ENCODE results near the gene XPO6.
A peak's percentile ranks its signal among the peaks of the same experiment; 100 is the strongest.

XPO6 gene

GRCh38 chr16:28096983-28097899 is 114.5 kb downstream of the XPO6 start:
- no peak for DNase-seq (ENCODE audit: low read depth)
- H3K4me3 ChIP-seq (ENCODE audit: low read length), result no peak overlapping the region

GRCh38 chr16:28093385-28093725 is 118.4 kb downstream of the XPO6 start:
- DNase-seq (ENCODE audit: low read depth), result no peak
- no peak overlapping the region for H3K4me3 ChIP-seq (ENCODE audit: low read length)
- TF ChIP-seq, protein P1, sequence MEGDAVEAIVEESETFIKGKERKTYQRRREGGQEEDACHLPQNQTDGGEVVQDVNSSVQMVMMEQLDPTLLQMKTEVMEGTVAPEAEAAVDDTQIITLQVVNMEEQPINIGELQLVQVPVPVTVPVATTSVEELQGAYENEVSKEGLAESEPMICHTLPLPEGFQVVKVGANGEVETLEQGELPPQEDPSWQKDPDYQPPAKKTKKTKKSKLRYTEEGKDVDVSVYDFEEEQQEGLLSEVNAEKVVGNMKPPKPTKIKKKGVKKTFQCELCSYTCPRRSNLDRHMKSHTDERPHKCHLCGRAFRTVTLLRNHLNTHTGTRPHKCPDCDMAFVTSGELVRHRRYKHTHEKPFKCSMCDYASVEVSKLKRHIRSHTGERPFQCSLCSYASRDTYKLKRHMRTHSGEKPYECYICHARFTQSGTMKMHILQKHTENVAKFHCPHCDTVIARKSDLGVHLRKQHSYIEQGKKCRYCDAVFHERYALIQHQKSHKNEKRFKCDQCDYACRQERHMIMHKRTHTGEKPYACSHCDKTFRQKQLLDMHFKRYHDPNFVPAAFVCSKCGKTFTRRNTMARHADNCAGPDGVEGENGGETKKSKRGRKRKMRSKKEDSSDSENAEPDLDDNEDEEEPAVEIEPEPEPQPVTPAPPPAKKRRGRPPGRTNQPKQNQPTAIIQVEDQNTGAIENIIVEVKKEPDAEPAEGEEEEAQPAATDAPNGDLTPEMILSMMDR (conservative IDR thresholded peaks at IDR 0.05; ENCODE audit: low read length), result no peak

More at GRCh38 chr16:28096983-28097899, 114.5 kb downstream of the XPO6 start:
- TF ChIP-seq, protein P1 (conservative IDR thresholded peaks at IDR 0.05; ENCODE audit: low read length), result no peak

GRCh38 chr16:28092721-28093384 is 118.9 kb downstream of the XPO6 start:
- H3K4me3 ChIP-seq (ENCODE audit: low read length), result no peak overlapping the region
- TF ChIP-seq, protein P1 (conservative IDR thresholded peaks at IDR 0.05; ENCODE audit: low read length), result no peak

GRCh38 chr16:28091656-28092055 is 120.1 kb downstream of the XPO6 start:
- no peak overlapping the region for H3K4me3 ChIP-seq (ENCODE audit: low read length)
- no peak for DNase-seq (ENCODE audit: low read depth)
- TF ChIP-seq, protein P1 (conservative IDR thresholded peaks at IDR 0.05; ENCODE audit: low read length), result no peak

More at GRCh38 chr16:28092721-28093384, 118.9 kb downstream of the XPO6 start:
- no peak for DNase-seq (ENCODE audit: low read depth)

DNA sequence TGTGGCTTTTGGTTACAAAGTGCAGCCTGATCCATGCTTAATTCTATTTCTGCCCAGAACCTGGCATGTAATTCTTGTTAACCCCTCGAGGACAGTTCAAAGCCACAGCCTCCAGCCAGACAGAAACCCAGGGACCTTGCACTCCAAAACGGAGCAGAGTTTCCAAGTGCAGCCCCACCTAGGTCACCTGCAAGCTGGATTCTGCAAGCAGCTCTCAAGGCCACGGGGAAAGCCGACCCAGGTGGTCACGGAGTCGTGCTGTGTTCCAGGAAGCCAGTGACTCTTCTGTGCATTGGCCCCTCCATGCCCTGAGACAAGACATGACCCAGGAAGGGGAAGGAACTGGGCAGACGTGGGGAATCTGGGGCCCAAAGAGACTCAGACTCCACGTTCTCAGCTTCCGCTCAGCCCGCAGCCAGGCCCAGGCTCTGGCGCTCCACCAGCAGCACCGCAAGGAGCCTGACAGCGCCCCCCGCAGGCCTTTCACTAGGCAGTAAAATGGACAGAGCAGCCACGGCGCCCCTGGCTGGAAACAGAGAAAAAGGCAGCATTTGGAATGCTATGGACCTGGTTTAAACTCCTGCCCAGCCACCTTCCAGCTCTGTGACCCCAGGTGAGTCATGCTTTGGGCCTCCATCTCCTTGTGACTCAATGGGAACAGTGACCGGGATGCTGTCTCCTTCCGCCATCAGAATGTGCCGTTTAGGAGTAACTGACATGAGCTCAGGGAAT is 121.0 kb downstream of the XPO6 start:
- H3K4me3 ChIP-seq (ENCODE audit: low read length), result no peak overlapping the region
- DNase-seq (ENCODE audit: low read depth), result peak; percentile 38
- TF ChIP-seq, protein P1 (conservative IDR thresholded peaks at IDR 0.05; ENCODE audit: low read length), result 0 out of 2 replicates have a peak, but pooled peaks have one; percentile 1

- TF ChIP-seq, protein P1 (conservative IDR thresholded peaks at IDR 0.05; ENCODE audit: low read length), result no peak
- DNase-seq (ENCODE audit: low read depth), result no peak
- no peak overlapping the region for H3K4me3 ChIP-seq (ENCODE audit: low read length)
Observed at GRCh38 chr16:28089992-28090365, 121.8 kb downstream of the XPO6 start.

Data from AG10803 (cell line).